HG03521 (cell line): ENCODE data around the gene IMPACT.

Experiments
- ATAC-seq: cut with Tn5 transposase; IDR thresholded peaks from one replicate; pipeline ENCODE4 v1.9.1; 2021; ENCODE audit warnings: mild to moderate bottlenecking, moderate library complexity; ENCODE audit not compliant: unreplicated experiment

The IMPACT gene

DNA sequence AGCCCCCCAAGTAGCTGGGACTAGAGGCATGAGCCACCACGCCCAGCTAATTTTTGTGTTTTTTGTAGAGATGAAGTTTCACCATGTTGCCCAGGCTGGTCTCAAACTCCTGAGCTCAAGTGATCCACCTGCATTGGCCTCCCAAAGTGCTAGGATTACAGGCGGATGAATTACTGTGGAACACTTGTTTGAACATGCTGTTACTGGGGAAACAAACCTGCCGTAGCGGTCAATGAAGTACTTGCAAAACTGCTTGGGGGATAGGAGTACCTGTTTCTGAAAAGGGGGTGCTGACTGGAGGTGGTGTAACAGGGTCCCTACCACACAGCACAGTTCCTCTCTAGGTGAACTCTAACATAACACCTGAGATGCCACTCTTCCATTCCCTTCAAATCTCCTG lies 5.9 kb upstream of the IMPACT start:
- ATAC-seq: no peak

DNA sequence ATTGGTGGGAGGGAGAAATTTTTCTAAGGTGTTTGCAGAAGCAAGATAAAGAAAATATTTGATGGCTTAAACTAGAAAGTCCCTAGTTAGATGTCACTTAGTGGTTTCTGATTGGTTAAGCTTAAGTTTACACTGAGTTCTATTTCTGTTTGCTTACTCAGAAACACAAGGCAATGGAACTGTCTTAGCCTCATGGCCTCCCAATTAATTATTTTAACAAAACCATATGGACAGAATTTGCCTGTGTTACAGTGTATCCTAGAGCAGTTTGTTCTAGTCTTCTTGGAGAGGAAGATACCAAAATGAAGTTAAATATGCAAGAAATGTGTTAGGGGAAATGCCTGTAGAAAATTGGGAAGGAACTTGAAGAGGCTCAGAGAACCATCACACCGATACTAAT lies 4.6 kb upstream of the IMPACT start:
- no peak for ATAC-seq

DNA sequence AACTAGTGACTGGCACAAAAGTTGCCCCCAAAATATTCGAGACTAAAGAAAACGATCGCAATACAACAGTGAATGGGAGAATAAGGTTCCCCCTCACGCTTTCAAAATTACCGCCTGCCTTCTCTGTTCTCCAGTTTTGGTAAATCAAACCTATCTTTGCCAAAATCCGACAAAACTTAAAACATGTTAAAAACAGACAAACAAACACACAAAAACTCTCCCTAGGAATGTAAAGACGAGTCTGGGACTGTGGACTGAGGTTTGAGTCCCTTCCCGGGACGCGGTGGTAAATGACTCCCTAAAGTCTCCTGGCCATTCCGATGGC lies 435 bp upstream of the IMPACT start:
- no peak for ATAC-seq

DNA sequence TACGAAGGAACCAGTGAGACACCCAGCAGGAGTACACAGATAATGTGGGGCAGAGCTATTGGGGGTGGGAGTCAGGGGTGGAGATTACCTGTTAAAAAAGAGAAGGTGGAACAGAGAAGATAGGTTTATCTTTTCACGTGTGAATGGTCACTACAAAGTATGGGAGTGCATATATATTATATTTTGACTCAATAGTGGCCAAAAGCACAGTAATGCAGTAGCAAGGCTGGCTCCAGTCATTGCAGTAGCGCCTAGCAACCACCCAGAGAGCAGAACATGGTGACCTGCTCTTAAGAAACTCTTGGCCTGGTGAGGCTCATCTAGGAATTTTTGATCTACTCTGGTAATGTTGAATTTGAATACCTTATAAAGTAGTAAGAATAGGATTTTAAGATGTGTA lies 1.0 kb downstream of the IMPACT start:
- no peak for ATAC-seq

DNA sequence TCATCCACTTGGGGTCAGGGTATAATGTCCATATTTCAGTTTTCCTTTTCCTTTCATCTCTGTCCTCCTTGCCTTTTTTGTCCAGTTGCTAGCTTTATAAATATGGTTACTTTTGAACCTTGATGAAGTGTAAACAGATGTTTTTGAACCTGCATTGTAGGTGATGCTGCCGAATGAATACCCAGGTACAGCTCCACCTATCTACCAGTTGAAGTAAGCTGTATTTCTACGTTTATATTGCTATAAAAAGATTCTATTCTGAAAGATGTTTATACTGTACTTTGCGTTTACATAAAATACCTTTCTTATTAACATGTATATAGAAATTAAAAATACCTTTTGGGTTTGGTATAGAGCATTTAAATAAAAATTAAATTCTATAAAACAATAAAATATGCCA lies 2.2 kb downstream of the IMPACT start:
- ATAC-seq: no peak

DNA sequence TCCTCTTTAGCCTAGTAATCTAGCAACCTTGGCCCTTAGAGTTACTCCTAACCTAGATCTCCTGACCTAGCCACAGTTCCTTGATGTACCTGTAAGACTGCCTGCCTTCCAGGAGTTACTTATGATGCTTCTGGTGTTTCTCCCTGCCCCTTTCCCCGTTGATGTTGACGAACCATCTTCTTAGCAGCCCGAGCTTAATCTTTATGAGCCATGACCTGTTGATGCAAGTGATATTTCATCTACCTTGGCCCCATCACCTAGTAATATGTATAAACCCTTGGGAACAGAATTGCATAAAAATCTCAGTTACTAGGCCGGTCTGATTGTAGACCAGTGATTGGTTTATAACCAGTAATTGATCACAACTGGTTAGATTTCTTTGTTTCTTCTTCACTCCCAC lies 2.7 kb downstream of the IMPACT start:
- no peak for ATAC-seq

DNA sequence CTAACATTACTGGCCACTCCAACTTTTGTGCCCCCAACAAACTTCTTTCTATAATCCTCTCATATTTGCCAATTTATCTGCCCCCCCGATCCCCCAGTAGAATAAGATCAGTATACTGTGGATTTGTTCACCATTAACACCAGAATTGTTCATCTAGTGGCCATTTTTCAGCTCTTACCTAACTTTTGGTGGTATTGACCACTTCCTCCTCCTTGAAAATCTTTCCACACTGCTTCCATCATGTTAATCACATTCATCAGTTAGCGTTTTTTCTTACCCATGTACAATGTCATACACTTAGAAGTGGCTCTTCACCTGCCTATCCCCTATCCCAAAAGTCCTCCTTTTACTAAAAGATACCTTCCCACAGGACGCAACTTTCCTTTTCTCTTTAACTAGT lies 6.1 kb downstream of the IMPACT start:
- no peak for ATAC-seq

DNA sequence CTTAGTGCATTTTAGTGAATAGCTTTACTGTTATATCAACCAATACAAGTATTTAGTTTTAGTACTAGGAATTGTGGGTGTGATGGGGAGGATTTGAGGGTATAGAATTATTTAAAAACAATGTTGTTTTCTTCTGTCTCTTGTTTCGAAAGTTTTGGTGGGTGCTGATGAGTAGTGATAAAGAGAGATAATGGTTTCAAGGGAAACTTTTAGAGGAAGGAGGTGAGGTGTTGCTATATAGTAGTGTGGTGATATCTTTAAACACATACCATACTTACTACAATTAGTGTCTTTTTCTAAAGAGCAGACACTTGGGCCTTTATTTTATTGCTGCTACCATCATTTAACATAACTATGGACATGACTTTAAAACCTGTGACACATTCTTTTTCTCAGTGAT lies 10.5 kb downstream of the IMPACT start:
- no peak for ATAC-seq

DNA sequence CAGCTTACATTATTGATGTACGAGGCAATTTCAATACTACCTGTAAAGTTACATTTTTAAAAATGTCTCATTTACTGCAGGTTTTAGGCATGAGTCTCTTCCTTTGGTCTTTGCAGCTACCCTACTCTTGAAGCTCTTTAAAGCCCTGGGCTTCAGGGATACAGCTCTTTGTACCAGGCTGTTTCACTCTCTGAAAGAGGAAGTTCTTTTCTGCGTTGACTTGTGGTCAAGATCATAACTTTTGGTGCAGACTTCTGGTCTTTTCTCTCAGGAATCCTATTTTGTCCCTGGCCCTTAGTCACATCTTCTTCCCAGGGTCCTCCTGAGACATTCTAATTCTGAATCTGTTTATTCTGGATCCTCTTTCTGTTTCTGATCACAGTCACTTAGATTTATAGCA lies 17.4 kb downstream of the IMPACT start:
- no peak for ATAC-seq

DNA sequence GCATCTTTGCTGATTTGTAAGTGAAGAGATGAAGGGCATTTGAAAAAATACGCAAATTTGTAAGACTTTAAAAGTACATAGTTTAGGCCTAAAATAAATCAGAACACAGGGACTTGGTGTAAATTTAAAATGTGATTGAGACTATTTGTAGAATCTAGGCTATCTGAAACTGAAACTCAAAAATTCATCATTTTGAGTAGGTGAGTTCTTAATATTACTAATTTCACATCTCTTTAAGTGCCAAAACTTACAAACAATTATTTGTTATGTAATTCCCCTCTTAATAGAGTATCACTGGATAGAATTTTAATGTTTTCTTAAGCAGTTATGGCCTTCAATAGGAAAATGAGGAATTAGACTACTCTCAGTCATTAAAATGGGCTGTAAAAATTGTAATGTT lies 20.0 kb downstream of the IMPACT start:
- peak; percentile 60 for ATAC-seq

DNA sequence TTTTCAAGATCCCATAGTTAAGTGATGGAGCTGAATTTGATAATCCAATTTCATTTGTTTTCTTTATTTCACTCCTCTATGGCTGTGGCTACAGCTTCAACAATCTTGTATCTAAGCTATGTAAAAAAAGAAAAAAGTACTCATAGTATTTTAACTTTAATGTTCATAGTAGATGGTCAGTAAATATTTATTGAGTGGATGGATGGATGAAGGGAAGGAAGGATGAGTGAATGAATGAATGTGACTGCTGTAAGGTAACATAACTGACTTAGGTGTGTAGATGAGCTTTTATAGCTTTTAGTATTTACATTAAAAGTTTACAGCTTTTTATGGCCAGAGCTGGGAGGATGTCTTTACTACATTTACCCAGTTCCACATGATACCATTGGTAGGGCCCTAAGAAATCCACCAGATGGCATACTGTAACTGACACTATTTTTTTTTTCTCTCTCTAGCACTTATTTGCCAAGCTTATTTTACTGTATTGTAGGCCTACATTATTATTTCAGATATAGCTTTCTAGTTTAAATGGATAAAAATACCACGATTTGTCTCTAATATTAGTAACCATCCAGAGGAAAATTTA lies 20.6 kb downstream of the IMPACT start:
- ATAC-seq: peak; percentile 46

DNA sequence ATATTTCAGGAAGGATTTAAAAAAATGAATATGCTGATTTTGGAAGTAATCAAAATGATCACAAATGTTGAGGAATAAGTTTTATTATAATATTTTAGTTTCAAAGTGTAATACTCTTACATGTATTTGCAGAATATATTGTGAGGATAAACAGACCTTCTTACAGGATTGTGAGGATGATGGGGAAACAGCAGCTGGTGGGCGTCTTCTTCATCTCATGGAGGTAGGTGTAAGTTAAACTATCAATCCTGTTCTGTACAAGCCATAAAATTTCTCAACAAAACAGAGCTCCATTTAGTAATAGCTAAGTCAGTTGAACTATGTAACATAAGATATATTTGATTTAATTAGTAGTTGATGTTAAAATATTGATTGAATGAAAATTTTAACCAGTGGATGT lies 21.5 kb downstream of the IMPACT start:
- no peak for ATAC-seq

DNA sequence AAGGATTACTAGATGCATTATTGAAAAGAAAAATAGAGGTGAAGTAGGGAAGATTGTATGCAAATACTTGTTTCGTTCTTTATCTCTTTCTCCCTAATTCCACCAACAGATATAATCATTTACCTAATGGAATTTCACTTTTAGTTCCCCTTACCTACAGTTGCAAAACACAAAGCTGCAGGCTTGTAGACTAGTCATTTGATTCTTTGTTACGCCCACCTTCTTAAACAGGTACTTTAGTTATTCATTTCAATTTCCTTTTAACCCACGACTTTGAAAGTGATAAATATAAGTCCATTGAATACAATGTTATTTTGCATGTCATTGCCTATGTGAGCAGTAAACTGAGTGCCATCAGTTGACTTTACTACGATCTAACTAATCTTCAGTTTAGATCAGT lies 30.1 kb downstream of the IMPACT start:
- ATAC-seq: peak; percentile 88

DNA sequence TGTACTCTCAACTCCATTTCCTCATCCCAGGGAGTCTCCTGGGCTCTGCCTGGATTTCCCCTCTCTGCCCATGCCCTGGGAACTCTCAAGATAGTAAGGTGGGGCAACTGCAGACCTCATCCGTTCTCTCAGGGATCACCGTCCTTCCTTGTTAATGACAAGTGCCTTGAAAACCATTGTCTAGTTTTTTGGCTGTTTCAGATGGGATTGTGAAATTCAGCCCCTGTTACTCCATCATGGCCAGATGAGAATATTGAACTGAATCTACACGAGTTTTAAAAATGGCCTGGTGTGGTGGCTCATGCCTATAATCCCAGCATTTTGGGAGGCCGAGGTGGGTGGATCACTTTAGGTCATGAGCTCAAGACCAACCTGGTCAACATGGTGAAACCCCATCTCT lies 33.3 kb downstream of the IMPACT start:
- no peak for ATAC-seq

DNA sequence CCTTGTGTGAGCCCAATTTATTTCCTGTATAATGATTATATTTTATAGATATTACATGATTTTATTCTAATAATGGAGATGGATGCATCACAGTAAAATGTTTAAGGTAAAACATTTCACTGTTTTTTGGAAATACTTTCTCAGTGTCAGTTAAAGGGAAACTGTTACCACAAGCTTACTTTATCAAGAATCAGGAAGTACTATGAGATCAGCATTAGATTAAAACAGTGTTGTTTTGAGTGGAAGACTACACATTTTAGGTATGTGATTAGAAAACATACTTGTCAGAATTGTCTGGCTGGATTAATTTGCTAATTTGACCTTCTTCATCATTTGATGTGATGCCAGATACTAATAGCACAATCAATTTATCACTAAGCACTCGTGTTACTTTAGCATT lies 33.9 kb downstream of the IMPACT start, which contains the start of gene HRH4:
Gene HRH4, plus strand, starts transcription at position 250 of the 400 bp plus-strand sequence. Its CDS starts 92 bp downstream, at position 342.
- ATAC-seq: no peak

DNA sequence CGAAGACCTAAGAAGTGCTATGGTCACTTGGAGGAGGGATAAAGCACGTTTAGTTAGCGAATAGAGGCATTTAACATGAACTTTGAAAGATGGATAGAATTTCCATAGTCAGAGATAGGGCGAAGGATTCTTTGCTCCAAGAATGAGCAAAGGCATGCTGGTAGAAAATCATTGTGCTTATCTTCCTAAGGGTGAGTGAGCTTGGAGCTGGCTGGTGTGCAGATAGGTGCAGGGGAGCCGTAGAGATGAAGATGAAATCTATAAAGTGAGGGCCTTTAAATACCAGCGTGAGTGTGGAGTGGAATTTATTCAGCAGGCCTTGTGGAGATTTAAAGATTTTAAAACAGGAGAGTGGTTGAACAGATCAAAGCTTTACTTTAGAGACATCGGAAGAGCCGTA lies 35.5 kb downstream of the IMPACT start:
- no peak for ATAC-seq

DNA sequence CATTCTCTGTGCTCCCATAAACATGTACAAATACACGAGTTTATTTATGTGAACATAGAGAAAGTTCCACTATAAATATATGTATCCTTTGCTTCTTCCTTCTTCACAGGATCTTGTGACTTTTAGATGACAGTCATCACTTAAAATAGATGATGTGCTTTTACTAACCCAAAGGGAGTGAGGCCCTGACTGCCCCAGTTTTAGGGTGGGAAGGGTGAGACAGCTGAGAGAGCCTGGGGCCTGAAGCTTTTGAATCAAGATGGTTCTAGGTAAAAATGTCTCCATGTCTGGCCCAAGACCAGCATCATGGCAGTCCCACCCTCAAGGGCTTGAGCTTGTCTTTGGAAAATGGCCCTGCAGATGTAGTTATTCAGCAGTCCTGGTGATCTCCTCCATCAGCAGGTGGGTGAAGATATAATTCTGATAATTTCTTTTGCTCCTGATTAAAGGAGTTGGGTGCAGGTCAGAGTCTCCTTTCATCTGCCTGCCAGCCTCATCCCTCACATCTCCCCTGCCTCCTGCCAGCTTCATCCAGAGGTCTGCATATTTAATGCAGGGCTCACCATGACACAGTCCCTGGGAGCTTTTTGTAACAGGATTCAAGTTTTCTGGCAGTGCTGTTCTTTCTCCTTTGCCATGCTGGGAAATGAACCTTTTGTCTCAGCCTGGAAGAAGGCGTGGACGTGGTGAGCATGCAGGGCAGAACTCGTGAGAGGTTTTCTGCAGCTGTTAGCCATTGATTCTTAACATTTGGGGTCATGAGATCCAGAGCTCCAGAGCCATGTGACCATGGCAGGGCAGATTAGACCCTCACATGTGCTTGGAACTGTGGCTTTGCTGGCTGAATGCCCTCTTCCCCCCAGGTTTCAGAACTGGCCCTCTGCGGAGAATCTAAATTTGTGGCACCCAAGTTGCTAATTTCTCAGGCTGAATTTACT lies 36.6 kb downstream of the IMPACT start:
- no peak for ATAC-seq

DNA sequence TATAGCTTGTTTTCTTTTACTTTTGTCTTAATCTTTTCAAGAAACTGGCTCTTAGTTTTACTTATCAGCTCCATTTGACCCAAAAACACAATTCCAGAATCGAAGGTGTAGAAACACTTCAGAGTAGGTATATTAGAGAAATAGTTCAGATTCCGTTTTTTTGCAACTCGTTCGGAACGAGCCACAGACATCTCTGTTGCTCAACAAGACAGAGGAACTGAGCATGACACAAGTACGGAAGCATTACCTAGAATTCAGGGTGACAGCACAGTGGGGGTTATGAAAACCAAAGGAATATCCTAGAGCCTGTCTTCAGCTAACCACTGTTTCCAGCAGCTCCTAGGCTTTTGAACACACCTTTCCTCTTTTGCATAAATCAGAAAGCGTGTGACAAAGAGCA lies 39.0 kb downstream of the IMPACT start:
- ATAC-seq: no peak

DNA sequence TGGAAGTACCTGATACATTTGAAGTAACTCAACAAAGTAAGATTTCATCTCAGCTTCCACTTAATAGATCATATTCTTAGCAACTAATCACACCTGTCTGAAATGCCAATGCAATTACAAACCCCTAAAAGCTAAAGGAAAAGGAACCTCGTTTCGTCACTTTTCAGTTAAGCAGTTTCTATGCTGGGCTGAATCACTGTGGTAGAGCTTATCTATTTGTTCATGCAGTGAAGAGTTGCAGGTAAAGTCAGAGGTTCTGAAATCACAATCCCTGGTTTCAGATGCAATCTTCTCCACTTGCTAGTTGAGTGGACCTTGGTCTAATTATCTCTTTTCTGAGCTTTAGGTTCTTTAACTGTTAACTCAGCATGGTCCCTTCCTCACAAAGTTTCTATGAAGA lies 40.3 kb downstream of the IMPACT start:
- no peak for ATAC-seq

DNA sequence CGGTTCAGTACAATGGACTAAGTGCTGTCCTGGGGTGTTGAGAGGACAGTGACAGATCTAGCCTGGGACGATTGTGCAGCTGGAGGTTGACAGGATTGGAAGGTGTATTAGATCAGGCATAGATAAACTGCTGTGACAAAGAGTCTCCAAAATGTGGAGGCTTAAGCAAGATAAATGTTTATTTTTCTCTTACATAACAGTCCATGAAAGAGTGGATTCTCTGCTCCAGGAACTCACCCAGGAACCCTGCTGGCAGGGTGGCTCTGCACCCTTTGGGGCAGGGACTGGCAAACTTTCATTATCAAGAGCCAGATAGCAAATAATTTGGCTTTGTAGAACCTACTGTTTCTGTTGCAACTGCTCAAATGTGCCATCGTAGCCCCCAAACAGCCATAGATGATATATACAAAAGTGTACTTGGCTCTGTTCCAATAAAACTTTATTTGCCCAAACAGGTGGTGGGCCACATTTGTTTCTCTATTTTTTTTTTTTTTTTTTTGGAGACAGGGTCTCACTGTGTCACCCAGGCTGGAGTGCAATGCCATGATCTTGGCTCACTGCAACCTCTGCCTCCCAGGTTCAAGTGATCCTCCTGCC lies 43.6 kb downstream of the IMPACT start:
- no peak for ATAC-seq

DNA sequence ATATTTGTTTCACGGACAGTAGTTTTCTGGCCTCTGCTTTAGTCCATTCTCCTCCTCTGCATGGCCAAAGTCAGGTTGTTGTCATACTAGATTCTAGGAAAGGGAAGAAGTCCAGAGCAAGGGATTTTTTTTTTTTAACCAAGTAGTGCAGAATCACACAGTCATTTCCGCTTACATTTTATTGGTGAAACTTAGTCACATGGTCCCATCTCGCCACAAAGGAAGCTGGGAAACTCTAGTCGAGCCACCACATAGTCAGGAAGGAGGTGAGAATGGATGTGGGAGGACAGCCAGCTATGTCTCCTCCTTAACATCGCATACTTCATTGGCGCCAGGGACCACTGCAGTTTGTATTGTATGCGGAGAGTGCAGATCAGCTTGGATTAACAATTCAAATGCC lies 44.3 kb downstream of the IMPACT start:
- no peak for ATAC-seq

DNA sequence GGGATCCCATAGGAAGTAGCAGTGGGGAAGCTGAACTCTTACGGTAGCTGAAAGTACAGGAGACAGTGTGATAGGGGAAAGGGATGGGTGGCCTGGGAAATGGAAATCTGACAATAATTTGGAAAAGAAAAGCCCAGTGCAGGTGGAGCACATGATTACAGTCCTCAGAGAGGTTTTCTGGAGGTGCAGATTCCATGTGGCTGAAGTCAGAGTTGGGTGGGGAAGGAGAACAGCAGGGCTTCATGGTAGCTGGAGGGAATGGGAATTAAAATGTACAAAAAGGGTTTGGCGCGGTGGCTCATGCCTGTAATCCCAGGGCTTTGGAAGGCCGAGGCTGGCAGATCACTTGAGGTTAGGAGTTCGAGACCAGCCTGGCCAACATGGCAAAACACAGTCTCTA lies 46.1 kb downstream of the IMPACT start:
- ATAC-seq: no peak
